Umbilical cord (tissue), 2 donors: Measurements from ENCODE around the gene MSMB. TPM values are rescaled to one million over a fixed set of nuclear protein-coding genes. Genes with fewer than 3 reads are reported as not detected.
"Not testable (repeated sequence)": the region's sequence is repeated elsewhere in the genome, so short reads cannot be mapped to it uniquely, and the experiment has no call there.

Experiments used
- DNase-seq: peaks from one replicate; pipeline ENCODE4 v3.0.0-alpha.2; 2015; ENCODE audit warnings: low spot score
- total RNA-seq: library from RNA; depleted of rRNA; stranded (reverse); fragments of >200 nt; gene quantifications from one replicate; pipeline ENCODE4 v1.2.3, GENCODE V29; 2014; ENCODE audit warnings: low replicate concordance; ENCODE audit not compliant: insufficient read depth

MSMB gene
- total RNA-seq, 1 donor from 2014 or later: not detected

DNA sequence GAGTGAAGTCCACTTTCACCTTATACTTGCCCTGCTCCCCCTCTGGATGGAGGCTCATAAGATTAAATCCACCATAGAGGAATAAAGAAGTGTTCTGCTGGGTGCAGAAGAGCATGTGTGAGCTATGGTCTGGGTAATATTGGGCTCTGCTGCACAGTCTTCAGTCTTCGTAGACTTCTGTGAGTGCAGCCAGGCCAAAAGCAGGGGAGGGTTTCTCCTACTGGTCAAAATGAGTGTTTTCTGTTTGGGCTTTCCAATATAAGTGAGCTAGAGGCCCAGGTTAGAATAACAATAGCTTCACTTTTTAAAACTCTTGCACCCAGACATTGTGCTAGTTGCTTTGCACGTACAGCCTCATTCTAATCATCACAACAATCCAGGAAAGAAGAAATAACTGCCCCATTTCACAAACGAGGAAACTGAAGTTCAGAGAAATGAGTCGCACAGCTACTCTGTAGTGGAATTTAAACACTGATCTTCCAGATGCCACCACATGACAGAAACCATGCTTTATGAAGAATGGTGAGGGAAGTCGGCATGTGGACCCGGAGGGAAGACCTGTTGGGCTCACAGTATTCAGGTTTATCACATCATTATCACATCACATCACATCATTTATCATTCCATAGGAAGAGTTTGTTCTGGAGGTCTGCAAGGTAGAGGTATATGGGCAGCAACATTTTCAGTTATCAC is 23.8 kb upstream of the MSMB start:
- DNase-seq: no peak

DNA sequence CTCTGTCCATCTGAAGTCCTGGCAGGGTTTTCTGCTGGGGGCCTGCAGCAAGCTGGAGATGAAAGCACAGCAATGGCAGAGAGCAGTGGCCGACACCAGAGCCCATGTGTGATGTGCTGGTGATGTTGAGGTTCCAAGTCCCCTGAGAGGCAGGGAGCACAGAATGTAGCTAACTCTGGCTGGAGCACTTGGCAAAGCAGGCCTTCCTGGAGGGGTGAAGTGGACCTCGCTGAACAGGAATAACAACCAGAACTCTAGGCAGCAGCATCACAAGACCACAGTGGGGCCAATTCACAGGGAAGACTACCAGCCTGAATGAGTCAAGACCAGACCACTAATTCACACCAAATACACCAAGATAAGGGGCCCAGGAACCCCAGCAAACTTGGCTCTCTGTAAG is 22.8 kb upstream of the MSMB start:
- no peak for DNase-seq

DNA sequence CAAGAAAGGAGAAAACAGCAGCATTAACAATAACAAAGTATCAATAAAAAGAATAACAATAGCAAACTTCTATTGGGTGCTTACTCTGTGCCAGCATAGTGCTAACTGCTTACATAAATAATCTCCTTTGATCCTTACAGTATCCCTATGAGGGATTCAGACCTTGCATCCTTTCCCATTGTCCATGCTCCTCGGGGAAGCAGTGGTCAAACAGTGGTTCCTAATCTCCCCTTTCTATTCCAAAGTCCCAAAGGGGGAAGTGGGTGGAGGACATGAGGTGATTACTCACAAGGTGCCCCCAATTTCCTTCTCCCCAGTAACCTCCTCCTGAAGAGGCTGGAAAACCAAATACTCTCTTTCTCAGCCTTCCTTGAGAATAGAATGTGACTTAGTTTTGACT is 22.0 kb upstream of the MSMB start:
- DNase-seq: no peak

DNA sequence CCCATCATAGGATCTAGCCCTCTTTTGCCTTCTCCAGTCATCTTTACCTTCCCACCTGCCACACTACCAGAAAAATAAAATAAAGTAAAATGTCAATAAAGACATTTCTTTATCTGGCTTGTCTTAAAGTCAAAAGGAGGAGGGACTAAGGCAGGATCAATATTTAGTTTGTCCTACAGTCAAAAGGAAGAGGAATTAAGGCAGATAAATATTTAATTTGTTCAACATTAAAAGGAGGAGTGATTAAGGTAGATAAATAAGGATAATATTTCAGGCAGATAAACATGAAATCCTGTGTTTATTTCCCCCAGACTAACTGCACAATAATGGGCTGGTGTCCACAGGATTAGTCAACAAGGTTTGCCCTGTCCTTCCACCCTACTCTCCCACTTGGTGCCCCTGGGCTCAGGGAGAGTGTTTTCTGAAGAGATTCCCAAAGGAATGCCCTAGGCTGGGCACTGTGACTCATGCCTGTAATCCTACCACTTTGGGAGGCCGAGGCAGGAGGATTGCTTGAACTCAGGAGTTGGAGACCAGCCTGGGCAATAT is 18.3 kb upstream of the MSMB start:
- DNase-seq: no peak

DNA sequence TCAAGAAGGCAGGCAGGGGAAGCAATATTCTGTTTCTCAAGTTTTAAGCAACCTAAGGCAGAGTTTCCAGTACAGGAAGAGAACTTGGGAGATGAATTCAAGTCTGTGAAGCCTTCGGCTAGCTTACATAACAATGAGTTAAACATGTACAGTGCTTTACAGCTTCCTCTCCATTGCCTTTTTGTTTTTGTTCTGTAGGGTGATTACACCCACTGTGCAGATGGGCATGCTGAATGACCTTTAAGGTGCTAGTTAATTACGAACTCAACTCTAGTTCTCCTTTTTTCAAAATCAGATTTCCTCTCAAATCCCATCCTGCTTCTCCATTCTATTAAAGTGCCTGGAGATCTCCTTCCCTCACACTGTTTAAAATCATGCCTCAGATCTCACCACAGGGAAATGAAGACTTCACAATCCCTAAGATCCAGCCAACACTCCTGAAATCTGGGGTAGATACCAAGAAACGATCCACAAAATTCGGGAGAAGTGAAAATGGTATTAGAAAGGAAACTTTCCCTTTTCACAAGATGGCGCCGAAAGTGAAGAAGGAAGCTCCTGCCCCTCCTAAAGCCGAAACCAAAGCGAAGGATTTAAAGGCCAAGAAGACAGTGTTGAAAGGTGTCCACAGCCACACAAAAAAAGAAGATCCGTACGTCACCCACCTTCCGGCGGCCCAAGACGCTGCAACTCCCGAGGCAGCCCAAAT is 16.8 kb upstream of the MSMB start:
- DNase-seq: no peak

DNA sequence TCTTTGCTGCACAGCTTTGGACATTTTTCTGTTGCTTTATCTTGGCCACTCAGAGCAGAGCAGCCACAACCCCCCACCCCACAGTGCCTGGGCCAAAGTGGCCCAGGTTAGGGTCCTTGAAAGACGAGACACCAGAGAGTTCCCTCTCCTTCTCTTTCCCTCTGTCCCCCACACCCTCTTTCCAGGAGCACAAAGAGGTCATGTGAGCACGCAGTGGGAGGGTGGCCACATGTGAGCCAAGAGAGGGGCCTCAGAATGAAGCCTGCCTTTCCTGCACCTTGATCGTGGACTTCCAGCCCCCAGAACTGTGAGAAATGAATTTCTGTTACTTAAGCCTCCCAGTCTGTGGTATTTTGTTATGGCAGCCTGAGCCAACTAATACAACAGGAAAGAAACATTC is 14.6 kb upstream of the MSMB start:
- DNase-seq: no peak

DNA sequence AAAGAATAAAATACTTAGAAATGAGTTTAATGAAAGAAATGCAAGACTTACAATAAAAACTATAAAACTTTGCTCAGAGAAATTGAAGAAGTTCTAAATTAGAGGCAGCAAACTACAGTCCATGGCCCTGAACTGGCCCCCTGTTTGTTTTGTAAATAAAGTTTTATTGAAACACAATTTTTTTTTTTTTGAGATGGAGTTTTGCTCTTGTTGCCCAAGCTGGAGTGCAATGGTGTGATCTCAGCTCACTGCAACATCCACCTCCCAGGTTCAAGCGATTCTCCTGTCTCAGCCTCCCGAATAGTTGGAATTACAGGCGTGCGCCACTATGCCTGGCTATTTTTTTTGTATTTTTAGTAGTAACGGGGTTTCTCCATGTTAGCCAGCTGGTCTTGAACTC is 11.9 kb upstream of the MSMB start:
- DNase-seq: not testable (repeated sequence)

DNA sequence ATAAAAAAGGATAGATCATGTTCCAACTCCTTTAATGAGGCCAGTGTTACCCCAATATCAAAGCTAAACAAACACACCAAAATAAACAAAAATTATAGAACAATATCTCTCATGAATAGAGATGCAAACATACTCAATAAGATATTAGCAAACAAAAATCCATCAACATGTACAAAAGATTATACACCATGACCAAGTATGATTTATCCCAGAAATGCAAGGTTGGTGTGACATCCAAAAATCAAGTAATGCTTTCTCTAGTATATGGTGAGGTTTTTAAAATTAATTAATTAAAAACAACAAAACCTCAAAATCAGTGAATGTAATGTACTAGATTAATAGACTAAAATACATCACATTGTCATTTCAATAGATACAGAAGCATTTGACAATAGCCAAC is 11.0 kb upstream of the MSMB start:
- DNase-seq: no peak

DNA sequence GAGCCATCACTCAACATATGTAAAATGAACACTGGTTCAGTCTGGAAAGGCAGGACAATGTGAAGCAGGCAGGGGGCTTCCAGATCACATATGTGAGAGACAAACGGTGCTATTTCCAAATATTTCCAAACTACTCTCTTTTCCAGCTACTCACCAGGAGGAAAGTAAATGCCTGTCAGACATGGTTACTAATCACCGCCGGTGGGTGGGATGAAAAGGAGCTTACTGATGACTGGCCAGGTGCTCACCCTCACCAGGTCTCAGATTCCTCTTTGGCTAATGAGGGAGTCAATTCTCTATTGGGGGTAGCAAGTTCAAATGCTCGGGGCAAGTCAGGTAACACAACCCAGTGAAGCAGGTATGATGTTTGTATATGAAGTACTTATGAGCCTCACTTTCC is 9.7 kb upstream of the MSMB start:
- DNase-seq: no peak

DNA sequence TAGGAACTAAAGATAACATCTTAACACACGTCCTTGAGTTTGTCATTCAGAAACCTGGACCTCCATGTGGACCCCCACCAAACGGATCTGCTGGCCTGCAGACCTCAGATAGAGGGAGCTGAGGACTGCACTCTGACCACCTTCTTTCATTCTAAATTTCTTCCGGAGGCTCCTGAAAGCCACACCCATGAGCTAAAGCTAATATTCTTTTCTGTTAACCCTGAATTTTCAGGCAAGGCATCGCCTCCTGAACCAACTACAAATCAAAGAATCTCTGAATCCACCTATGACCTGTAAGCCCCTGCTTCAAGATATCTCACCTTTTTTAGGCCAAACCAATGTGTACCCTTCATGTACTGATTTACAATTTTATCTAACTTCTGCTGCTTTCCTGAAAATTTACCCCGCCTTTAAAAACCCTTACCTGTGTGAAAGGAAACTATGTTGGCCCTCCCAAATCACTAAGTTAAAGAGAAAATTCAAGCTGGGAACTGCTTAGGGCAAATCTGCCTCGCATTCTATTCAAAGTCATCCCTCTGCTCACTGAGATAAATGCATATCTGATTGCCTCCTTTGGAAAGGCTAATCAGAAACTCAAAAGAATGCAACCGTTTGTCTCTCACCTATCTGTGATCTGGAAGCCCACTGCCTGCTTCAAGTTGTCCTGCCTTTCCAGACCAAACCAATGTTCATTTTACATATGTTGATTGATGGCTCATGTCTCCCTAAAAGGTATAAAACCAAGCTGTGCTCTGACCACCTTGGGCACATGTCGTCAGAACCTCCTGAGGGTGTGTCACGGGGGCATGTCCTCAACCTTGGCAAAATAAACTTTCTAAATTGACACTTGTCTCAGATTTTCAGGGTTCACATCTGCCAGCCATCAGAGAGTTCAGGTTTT is 7.7 kb upstream of the MSMB start:
- no peak for DNase-seq

DNA sequence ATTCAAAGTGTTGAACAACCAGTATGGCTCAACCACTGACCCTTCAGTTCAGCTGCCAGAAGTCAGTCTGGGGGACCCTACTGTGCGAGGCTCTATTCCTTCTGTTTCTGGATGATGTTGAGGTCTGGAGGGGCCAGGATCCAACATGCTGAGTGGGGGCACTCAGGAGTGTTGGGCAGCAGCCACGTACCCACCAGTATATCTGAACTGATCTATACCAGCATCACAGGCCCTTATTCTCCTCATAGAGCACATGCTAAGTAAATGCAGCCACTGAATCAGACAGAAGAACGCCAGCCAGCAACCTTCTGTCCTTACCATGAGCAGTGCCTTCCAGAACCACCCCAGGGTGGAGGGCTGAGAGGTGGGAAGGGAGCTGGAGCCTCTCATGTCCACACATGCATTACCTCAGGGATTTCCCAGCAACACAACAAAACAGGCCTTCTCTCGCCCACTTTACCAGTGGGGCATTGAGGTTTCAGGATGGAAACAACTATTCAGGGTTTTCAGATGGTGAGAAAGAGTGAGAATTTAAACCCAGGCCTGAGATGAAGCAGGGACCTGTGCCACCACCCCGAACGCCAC is 6.8 kb upstream of the MSMB start:
- DNase-seq: no peak

DNA sequence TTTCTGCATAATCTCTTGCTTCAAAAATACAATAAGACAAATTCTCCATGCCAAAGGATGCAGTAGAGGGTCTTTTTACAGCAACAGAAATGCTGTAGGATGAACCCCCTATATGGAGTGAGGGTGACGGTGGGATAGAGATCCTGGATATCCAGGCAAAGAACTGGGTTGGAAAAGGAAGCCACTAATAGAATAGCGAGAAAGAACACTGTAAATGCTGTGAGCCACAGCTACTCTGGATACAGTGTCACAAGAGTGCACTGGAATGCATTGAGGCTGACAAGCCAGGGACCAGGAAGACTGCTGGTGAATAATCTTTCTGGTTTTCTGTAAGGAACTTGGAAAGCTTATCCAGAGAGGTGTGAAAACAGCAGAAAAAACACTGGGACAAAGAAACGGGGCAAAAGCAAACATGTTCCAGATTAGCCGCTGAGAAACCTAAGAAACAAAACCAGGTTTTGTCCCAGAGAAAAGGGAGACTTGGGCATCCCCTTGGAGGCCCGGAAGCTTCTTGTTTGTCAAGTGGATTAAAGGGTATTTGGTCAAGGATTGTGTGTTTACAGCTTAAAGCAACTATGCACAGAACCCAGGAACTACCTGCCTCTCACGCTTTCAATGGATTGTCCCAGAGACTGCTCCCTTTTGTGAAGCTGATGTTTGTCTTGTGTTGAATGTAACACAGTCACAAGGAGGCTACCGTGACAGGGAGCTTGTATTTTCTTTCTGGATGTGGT is 6.2 kb upstream of the MSMB start:
- DNase-seq: no peak

DNA sequence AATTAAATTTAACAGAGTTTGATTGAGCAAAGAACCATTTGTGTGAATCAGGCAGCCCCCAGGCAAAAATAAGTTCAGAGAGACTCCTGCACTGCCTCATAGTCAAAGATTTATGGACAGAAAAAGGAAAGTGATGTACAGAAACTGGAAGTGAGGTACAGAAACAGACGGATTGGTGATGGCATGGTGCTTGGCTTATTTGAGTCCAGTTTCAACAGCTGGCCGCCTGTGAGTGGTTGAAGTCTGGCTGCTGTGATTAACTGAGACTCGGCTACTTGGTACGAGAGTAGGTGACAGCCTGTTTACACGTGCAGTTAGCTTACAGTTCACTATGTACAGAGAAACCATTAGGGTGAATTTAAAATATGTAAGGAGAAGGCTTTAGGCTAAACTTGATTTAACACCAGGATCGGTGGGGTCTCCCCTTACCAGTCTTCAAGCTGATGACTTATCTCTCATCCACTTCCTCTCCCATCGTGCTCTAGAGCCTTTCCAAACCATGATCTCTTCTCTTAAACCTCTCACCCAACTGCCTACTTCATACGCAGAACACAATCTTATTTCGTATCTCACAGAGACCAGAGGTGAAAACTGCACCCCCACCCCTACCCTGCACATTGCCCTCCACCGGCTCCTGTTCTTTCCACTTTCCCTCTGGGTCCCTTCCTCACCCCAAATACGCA is 5.0 kb upstream of the MSMB start:
- peak; percentile 24 for DNase-seq

DNA sequence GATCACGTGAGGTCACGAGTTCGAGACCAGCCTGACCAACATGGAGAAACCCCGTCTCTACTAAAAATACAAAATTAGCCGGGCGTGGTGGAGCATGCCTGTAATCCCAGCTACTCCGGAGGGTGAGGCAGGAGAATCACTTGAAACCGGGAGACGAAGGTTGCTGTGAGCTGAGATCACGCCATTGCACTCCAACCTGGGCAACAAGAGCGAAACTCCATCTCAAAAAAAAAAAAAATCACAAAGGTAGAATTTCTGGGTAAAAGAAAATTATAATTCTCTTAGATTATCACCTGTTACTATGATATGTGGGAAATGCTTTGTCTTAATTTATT is 3.4 kb upstream of the MSMB start:
- DNase-seq: not testable (repeated sequence)

DNA sequence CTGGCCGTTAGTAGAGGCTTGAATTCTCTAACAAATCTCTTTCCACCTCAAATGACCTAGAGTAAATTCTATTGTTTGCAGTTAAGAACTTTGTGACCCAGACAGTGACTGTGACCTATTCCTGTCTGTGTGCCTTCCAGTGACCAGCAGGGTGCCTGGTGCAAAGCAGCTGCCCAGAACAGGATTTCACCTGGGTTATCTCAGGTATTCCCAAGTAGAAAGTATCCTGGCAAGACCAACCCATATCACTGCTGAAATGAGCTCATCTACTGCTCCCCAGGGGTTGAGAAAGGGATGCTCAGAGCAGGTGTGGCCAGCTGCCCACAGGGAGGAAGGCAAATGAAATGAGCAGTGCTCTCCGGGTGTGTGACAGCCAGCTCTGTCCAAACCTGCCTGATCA is 2.1 kb upstream of the MSMB start:
- DNase-seq: no peak

DNA sequence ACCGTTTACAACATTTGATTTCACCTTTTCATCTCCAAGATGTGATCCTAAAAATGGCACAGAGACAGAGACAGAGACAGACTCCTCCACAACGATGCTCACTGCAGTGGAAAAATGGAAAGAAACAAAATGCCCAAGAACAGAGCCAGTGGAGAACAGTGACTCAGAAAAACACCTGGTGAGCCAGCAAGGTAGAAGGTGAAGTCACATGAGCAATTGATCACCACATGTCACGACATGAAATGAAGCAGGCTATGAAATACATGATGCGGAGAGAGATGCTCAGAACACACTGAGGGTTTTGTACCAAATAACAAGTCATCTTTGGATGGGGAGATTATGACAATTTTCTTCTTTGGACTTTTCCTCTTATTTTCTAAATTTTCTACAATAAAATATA is 3.5 kb downstream of the MSMB start:
- DNase-seq: no peak

DNA sequence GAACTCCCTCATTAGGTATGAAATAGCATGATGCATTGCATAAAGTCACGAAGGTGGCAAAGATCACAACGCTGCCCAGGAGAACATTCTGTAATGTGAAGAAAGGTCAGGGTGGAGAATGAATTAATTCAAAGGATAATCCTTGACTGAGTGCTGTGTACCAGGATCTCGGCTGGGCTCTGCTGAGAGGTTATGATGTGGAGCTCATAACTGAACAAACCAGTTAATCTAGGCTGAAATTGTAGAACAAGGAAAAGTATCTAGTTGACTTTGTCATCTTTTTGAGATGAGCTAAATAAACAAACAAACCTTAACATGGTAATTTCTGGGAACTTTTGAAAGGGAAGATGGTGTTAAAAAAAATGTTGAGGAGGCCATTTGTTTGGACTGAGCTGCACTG is 6.1 kb downstream of the MSMB start:
- no peak for DNase-seq

DNA sequence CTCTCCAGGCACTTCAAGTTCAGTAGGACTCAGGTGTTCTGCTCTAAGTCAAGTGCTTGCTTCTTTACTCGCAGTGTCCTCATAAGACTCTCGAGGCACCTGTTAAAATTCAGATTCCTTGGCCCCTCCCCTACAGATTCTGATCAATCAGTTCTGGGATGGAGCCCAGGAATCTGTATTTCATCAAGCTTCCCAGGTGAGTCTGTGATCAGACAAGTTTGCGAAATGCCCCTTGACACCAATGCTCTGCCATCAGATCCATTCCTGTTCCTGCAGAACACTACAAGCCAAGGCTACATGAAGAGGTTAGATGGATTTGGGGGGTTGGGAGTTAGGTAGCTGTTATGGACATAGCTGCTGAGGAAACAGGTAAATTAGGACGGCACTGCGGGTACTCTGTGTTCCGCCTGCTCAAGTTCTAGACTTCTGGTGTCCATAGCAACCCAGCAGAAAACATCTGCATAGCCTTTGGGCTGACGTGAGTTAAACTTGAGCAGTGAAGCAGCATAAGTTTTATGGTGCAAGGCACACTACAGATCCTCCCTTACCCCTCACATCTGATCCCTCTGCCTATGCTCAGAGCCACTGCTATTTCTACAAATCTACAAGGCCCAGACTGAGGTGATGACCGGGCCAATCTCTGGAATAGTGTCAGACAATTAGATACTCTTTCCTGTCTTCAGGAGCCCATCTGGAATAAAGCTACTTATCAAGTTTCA is 8.8 kb downstream of the MSMB start:
- DNase-seq: no peak

DNA sequence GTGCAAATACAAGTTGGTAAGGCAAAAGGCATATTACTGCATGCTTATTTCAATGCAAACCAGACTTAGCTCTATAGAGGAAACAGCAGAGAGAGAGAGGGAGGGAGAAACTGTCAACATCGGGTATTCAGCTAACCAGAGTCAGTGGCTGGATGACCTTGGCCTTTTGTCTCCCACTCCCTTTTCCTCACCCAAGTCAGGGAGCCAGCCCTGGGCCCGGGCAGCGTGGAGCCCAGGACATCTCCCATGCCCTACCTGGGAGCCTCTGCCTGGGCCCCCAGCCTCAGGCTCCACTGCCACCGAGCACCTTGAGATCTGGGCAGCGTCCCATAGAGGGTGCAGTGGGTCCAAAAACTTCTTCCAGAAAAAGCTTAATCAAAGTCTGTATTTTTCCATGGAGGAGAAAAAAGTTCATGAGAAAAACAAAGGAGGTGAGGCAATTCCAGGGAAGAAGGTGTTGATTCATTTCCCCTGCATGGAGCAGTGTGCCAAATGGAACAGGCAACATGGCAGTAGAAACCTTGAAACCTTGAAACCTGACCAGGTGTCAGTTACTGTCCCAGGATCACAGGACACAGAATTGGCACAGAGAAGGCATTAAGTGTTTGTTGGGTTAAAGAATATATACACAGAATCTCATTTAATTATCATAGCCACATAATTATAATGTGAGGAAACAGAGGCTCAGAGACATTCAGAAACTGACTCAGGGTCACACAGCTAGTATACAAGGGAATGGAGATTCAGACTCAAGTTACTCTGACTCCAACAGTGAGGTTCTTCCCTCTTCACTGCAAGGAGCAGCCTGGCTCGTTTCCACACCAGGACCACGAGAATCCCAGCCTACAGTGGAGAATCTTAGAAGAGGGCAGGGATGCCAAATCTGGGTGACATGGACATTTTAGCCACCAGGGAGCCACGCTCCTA is 9.9 kb downstream of the MSMB start:
- DNase-seq: no peak
